Adrenal gland (tissue), 5 donors: ENCODE measurements around the gene CAPN2.

Experiments used
- CTCF ChIP-seq, 6 experiments: fragments of 450-650 bp in 4 of 6; fragments of 200-600 bp in 2 of 6; sonication (generic) in 1 of 6; IDR thresholded peaks; 1 replicate in 5 of 6; 2 replicates in 1 of 6; pipeline versions ENCODE4 v1.5.1 to v1.8.0; 2016 to 2021; ENCODE audit warnings: antibody characterized with exemption in 6 of 6, mild to moderate bottlenecking in 2 of 6, moderate library complexity in 1 of 6
- POLR2A ChIP-seq, 2 donors: fragments of 450-650 bp; IDR thresholded peaks; one replicate each; pipeline ENCODE4 v1.6.1; 2017; ENCODE audit warnings: antibody characterized with exemption in 2 of 2, mild to moderate bottlenecking in 2 of 2, moderate library complexity in 1 of 2
- donor health status: DM: no; HTN: no; CAD: no.

GRCh38 chr1:223695941-223696340 lies 16.4 kb upstream of the CAPN2 start:
- TF ChIP-seq CTCF (IDR thresholded peaks at IDR 0.05) (no peak), POLR2A (IDR thresholded peaks at IDR 0.05) (no peak)
